HepG2 (cell line): ENCODE results near the gene FETUB. TPM values are rescaled to one million over a fixed set of nuclear protein-coding genes. Genes with fewer than 3 reads are reported as not detected.

ENCODE experiments used
- CCAR2 ChIP-seq: fragments of 200-400 bp; formaldehyde crosslinking; optimal IDR thresholded peaks from 2 replicates; pipeline ENCODE3; 2018; ENCODE audit warnings: low read depth, mild to moderate bottlenecking, low read length, moderate library complexity
- ELF4 ChIP-seq: sonication (generic); formaldehyde crosslinking; IDR thresholded peaks from 2 replicates; pipeline ENCODE4 v1.5.0; 2020; ENCODE audit warnings: missing genetic modification reagents, mild to moderate bottlenecking, moderate library complexity, borderline replicate concordance
- IRF2 ChIP-seq: IDR thresholded peaks from 2 replicates; pipeline ENCODE4 v1.6.1; 2018; ENCODE audit warnings: missing genetic modification reagents, missing compliant biosample characterization
- JUNB ChIP-seq: sonication (generic); formaldehyde crosslinking; IDR thresholded peaks from 2 replicates; pipeline ENCODE4 v1.8.0; 2022; ENCODE audit warnings: missing genetic modification reagents, mild to moderate bottlenecking, borderline replicate concordance
- NFATC3 ChIP-seq: sonication (generic); formaldehyde crosslinking; IDR thresholded peaks from 2 replicates; pipeline ENCODE4 v1.5.1; 2020; ENCODE audit warnings: mild to moderate bottlenecking, missing genetic modification reagents
- NKX3-1 ChIP-seq: sonication (generic); formaldehyde crosslinking; IDR thresholded peaks from 2 replicates; pipeline ENCODE4 v1.5.0; 2020; ENCODE audit warnings: missing genetic modification reagents
- ONECUT2 ChIP-seq: sonication (generic); formaldehyde crosslinking; IDR thresholded peaks from 2 replicates; pipeline ENCODE4 v1.4.0; 2020; ENCODE audit warnings: missing genetic modification reagents
- PHF20 ChIP-seq: sonication (generic); formaldehyde crosslinking; IDR thresholded peaks from 2 replicates; pipeline ENCODE4 v1.5.0; 2020; ENCODE audit warnings: mild to moderate bottlenecking, missing genetic modification reagents
- POGZ ChIP-seq: sonication (generic); formaldehyde crosslinking; IDR thresholded peaks from 2 replicates; pipeline ENCODE4 v1.4.0; 2020; ENCODE audit warnings: mild to moderate bottlenecking, missing genetic modification reagents
- POLR2G ChIP-seq: fragments of 200-400 bp; formaldehyde crosslinking; IDR thresholded peaks from 2 replicates; pipeline ENCODE4 v1.6.1; 2018; ENCODE audit warnings: mild to moderate bottlenecking, low read depth, low read length, moderate library complexity
- PRDM15 ChIP-seq: sonication (generic); formaldehyde crosslinking; IDR thresholded peaks from 2 replicates; pipeline ENCODE4 v1.4.0; 2020; ENCODE audit warnings: missing genetic modification reagents
- SALL1 ChIP-seq: sonication (generic); formaldehyde crosslinking; IDR thresholded peaks from 2 replicates; pipeline ENCODE4 v1.8.0; 2022; ENCODE audit warnings: mild to moderate bottlenecking, missing genetic modification reagents
- ZBTB38 ChIP-seq: sonication (generic); formaldehyde crosslinking; IDR thresholded peaks from 2 replicates; pipeline ENCODE4 v1.5.1; 2020; ENCODE audit warnings: mild to moderate bottlenecking, missing genetic modification reagents
- ZMYM4 ChIP-seq: sonication (generic); formaldehyde crosslinking; IDR thresholded peaks from 2 replicates; pipeline ENCODE4 v1.8.1; 2023; ENCODE audit warnings: mild to moderate bottlenecking, missing genetic modification reagents
- ZNF235 ChIP-seq: sonication (generic); formaldehyde crosslinking; IDR thresholded peaks from 2 replicates; pipeline ENCODE4 v1.8.1; 2023; ENCODE audit warnings: mild to moderate bottlenecking, missing genetic modification reagents, borderline replicate concordance
- ZNF335 ChIP-seq: sonication (generic); formaldehyde crosslinking; IDR thresholded peaks from 2 replicates; pipeline ENCODE4 v1.4.0; 2020; ENCODE audit warnings: missing genetic modification reagents
- ZNF446 ChIP-seq: sonication (generic); formaldehyde crosslinking; IDR thresholded peaks from 2 replicates; pipeline ENCODE4 v1.5.0; 2020; ENCODE audit warnings: mild to moderate bottlenecking, missing genetic modification reagents
- ZNF550 ChIP-seq: sonication (generic); formaldehyde crosslinking; IDR thresholded peaks from 2 replicates; pipeline ENCODE4 v1.4.0; 2020; ENCODE audit warnings: mild to moderate bottlenecking, missing genetic modification reagents, borderline replicate concordance
- polyA plus RNA-seq, 8 experiments: library from polyadenylated mRNA; depleted of rRNA in 3 of 8; stranded (reverse) in 7 of 8; unstranded in 1 of 8; fragments of >200 nt; fragmentation: Illumina TruSeq in 4 of 8; extraction: Trizol in 4 of 8; gene quantifications; 2 replicates each; pipeline versions ENCODE4 v1.2.1 to v1.2.3, GENCODE V29; 2011 to 2016; ENCODE audit warnings: low read depth in 4 of 8, missing spikeins in 1 of 8, mixed read lengths in 1 of 8; ENCODE audit not compliant: insufficient read depth in 1 of 8
- total RNA-seq, 5 experiments: library from RNA; depleted of rRNA; stranded (reverse); fragments of >200 nt; fragmentation: Illumina TruSeq; extraction: Trizol; gene quantifications; 2 replicates each; pipeline ENCODE4 v1.2.3, GENCODE V29; 2016; ENCODE audit warnings: low read depth in 1 of 5
- TF ChIP-seq, protein P1 (sequence below): sonication (generic); formaldehyde crosslinking; IDR thresholded peaks from 2 replicates; pipeline ENCODE4 v1.8.0; 2022; ENCODE audit warnings: mild to moderate bottlenecking, missing genetic modification reagents; ENCODE audit not compliant: insufficient replicate concordance
- TF ChIP-seq, protein P2 (sequence below): sonication (generic); formaldehyde crosslinking; IDR thresholded peaks from 2 replicates; pipeline ENCODE4 v1.8.0; 2022; ENCODE audit warnings: mild to moderate bottlenecking, missing genetic modification reagents
- TF ChIP-seq, protein P3 (sequence below): fragments of 450-650 bp; IDR thresholded peaks from 2 replicates; pipeline ENCODE4 v1.6.1; 2016

FETUB gene
- total and polyA plus RNA-seq, 2 of the 13 experiments (the other 11 are each of a cell fraction or from before 2014, with no cell fraction given), result 2.1 to 4.4 TPM

- TF ChIP-seq JUNB (CRISPR knock-in tag), result peak; percentile 96
- peak; percentile 25; the same call in 1 of the 2 replicates for TF ChIP-seq SALL1
- TF ChIP-seq NKX3-1 (CRISPR knock-in tag), result no peak
- TF ChIP-seq POGZ (CRISPR knock-in tag), result no peak
- no peak for TF ChIP-seq PRDM15
- TF ChIP-seq ZNF335 (CRISPR knock-in tag), result 0 out of 2 replicates have a peak, but pooled peaks have one; percentile 37
- TF ChIP-seq ZBTB38 (CRISPR knock-in tag), result no peak
- no peak for TF ChIP-seq ZNF235 (CRISPR knock-in tag)
- TF ChIP-seq PHF20 (CRISPR knock-in tag), result no peak
- TF ChIP-seq, protein P1, sequence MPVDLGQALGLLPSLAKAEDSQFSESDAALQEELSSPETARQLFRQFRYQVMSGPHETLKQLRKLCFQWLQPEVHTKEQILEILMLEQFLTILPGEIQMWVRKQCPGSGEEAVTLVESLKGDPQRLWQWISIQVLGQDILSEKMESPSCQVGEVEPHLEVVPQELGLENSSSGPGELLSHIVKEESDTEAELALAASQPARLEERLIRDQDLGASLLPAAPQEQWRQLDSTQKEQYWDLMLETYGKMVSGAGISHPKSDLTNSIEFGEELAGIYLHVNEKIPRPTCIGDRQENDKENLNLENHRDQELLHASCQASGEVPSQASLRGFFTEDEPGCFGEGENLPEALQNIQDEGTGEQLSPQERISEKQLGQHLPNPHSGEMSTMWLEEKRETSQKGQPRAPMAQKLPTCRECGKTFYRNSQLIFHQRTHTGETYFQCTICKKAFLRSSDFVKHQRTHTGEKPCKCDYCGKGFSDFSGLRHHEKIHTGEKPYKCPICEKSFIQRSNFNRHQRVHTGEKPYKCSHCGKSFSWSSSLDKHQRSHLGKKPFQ (CRISPR knock-in tag), result peak; percentile 35
- TF ChIP-seq ZMYM4 (CRISPR knock-in tag), result 0 out of 2 replicates have a peak, but pooled peaks have one; percentile 28
- TF ChIP-seq, protein P2, sequence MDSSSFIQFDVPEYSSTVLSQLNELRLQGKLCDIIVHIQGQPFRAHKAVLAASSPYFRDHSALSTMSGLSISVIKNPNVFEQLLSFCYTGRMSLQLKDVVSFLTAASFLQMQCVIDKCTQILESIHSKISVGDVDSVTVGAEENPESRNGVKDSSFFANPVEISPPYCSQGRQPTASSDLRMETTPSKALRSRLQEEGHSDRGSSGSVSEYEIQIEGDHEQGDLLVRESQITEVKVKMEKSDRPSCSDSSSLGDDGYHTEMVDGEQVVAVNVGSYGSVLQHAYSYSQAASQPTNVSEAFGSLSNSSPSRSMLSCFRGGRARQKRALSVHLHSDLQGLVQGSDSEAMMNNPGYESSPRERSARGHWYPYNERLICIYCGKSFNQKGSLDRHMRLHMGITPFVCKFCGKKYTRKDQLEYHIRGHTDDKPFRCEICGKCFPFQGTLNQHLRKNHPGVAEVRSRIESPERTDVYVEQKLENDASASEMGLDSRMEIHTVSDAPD (CRISPR knock-in tag), result 0 out of 2 replicates have a peak, but pooled peaks have one; percentile 43
- no peak for TF ChIP-seq CCAR2
- no peak for TF ChIP-seq NFATC3 (CRISPR knock-in tag)
- no peak for TF ChIP-seq ZNF446 (CRISPR knock-in tag)
- no peak for TF ChIP-seq ONECUT2 (CRISPR knock-in tag)
- TF ChIP-seq IRF2 (CRISPR knock-in tag), result peak; percentile 68; the same call in 1 of the 2 replicates
- no peak for TF ChIP-seq ZNF550
- TF ChIP-seq, protein P3, sequence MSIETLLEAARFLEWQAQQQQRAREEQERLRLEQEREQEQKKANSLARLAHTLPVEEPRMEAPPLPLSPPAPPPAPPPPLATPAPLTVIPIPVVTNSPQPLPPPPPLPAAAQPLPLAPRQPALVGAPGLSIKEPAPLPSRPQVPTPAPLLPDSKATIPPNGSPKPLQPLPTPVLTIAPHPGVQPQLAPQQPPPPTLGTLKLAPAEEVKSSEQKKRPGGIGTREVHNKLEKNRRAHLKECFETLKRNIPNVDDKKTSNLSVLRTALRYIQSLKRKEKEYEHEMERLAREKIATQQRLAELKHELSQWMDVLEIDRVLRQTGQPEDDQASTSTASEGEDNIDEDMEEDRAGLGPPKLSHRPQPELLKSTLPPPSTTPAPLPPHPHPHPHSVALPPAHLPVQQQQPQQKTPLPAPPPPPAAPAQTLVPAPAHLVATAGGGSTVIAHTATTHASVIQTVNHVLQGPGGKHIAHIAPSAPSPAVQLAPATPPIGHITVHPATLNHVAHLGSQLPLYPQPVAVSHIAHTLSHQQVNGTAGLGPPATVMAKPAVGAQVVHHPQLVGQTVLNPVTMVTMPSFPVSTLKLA, result no peak
- TF ChIP-seq ELF4, result 0 out of 2 replicates have a peak, but pooled peaks have one; percentile 38
- peak; percentile 58; the same call in 1 of the 2 replicates for TF ChIP-seq POLR2G
Measured at GRCh38 chr3:186605561-186606545, 34.3 kb upstream of the FETUB start (continued).
